ENCODE results near the gene PRPF19.

- TF ChIP-seq CTCF (IDR thresholded peaks at IDR 0.05) (no peak), EZH2phosphoT487 (IDR thresholded peaks at IDR 0.05) (no peak), EZH2 (IDR thresholded peaks at IDR 0.05) (no peak)
These were observed 10.7 kb downstream of the PRPF19 start for GRCh38 chr11:60895687-60896086.

All from neural progenitor cell (in vitro differentiated cells).